SU-DHL-6 (cell line): ENCODE results near the gene EPYC.

Experiments used
- H2AFZ ChIP-seq: fragments of 200-600 bp; sonication (generic); 2 replicates; pipeline ENCODE4 v1.6.1; 2014; ENCODE audit warnings: low read depth, mild to moderate bottlenecking, moderate library complexity, mixed read lengths, antibody characterized with exemption, low read length; ENCODE audit not compliant: severe bottlenecking
- H3F3A ChIP-seq: fragments of 200-600 bp; shearing (Covaris generic); 2 replicates; pipeline ENCODE4 v1.6.0; 2016; ENCODE audit warnings: antibody characterized with exemption, mild to moderate bottlenecking; ENCODE audit not compliant: insufficient read depth
- H3K27ac ChIP-seq: fragments of 200-600 bp; sonication (generic); 2 replicates; pipeline ENCODE4 v1.5.1; 2016; ENCODE audit warnings: low read depth, mild to moderate bottlenecking, low read length, moderate library complexity, mixed read lengths
- H3K27me3 ChIP-seq: fragments of 200-600 bp; sonication (generic), shearing (Covaris generic); 2 replicates; pipeline ENCODE4 v1.6.0; 2014; ENCODE audit warnings: mild to moderate bottlenecking, low read length
- H3K36me3 ChIP-seq: fragments of 200-600 bp; sonication (generic); 2 replicates; pipeline ENCODE4 v1.6.1; 2014; ENCODE audit warnings: mild to moderate bottlenecking, low read length, mixed read lengths
- H3K4me2 ChIP-seq: fragments of 300-600, 200-600 bp; shearing (Covaris generic), sonication (generic); 2 replicates; pipeline ENCODE4 v1.6.0; 2014; ENCODE audit warnings: low read length, low read depth, mild to moderate bottlenecking; ENCODE audit not compliant: poor library complexity, severe bottlenecking
- H3K4me3 ChIP-seq: fragments of 200-600 bp; sonication (generic); 2 replicates; pipeline ENCODE4 v1.5.1; 2014; ENCODE audit warnings: antibody characterized with exemption, low read length, mild to moderate bottlenecking, mixed read lengths; ENCODE audit not compliant: insufficient read depth, poor library complexity, severe bottlenecking
- H3K79me2 ChIP-seq: fragments of 200-600 bp; sonication (generic); 2 replicates; pipeline ENCODE4 v1.6.1; 2014; ENCODE audit warnings: mild to moderate bottlenecking, low read length, moderate library complexity; ENCODE audit not compliant: insufficient read depth
- H3K9ac ChIP-seq: fragments of 200-600 bp; sonication (generic); 2 replicates; pipeline ENCODE4 v1.7.0; 2014; ENCODE audit warnings: mild to moderate bottlenecking, low read length
- H3K9me2 ChIP-seq: fragments of 200-600 bp; sonication (generic); replicated peaks from 2 replicates; pipeline ENCODE4 v1.6.1; 2014; ENCODE audit warnings: low read length; ENCODE audit not compliant: insufficient read depth
- H3K9me3 ChIP-seq: fragments of 200-600 bp; sonication (generic); 2 replicates; pipeline ENCODE4 v1.6.1; 2014; ENCODE audit warnings: low read length, mixed read lengths; ENCODE audit not compliant: insufficient read depth
- H4K20me1 ChIP-seq: fragments of 200-600 bp; sonication (generic); 2 replicates; pipeline ENCODE4 v1.6.1; 2014; ENCODE audit warnings: low read depth, mild to moderate bottlenecking, antibody characterized with exemption, low read length, moderate library complexity, mixed read lengths
- CTCF ChIP-seq: fragments of 200-600 bp; sonication (generic); IDR thresholded peaks from one replicate; pipeline ENCODE4 v1.5.1; 2017; ENCODE audit warnings: antibody characterized with exemption, mild to moderate bottlenecking, low read length, moderate library complexity; ENCODE audit not compliant: insufficient read depth, poor library complexity, severe bottlenecking
- EZH2phosphoT487 ChIP-seq: fragments of 200-600 bp; sonication (generic), shearing (Covaris generic); conservative IDR thresholded peaks from 2 replicates; pipeline ENCODE4 v1.6.1; 2018; ENCODE audit warnings: mild to moderate bottlenecking, antibody characterized with exemption, low read length, moderate library complexity, mixed read lengths

Gene EPYC

GRCh38 chr12:90991952-90992465 lies 12.8 kb downstream of the EPYC start:
- H3K27me3 ChIP-seq: no peaks in the 10 kb centered on the region
- no peaks in the 10 kb centered on the region for H3K36me3 ChIP-seq
- H2AFZ ChIP-seq: no peak overlapping the region
- no peaks in the 10 kb centered on the region for H4K20me1 ChIP-seq
- no peak overlapping the region for H3K4me3 ChIP-seq
- no peaks in the 10 kb centered on the region for H3K79me2 ChIP-seq
- H3F3A ChIP-seq: no peaks in the 10 kb centered on the region
- H3K9me3 ChIP-seq: no peaks in the 10 kb centered on the region
- TF ChIP-seq EZH2phosphoT487 (no peak), CTCF (no peak)
- H3K9ac ChIP-seq: no peak overlapping the region
- H3K27ac ChIP-seq: no peak overlapping the region
- no peak overlapping the region for H3K4me2 ChIP-seq
- H3K9me2 ChIP-seq: no peaks in the 10 kb centered on the region

- no peak for TF ChIP-seq CTCF
- TF ChIP-seq EZH2phosphoT487: no peak
- no peaks in the 10 kb centered on the region for H3K9me2 ChIP-seq
- no peaks in the 10 kb centered on the region for H3F3A ChIP-seq
- H3K4me3 ChIP-seq: no peak overlapping the region
- H3K27me3 ChIP-seq: no peaks in the 10 kb centered on the region
- H3K36me3 ChIP-seq: no peaks in the 10 kb centered on the region
- no peaks in the 10 kb centered on the region for H4K20me1 ChIP-seq
- H3K9ac ChIP-seq: no peak overlapping the region
- H3K27ac ChIP-seq: no peak overlapping the region
- H3K9me3 ChIP-seq: no peaks in the 10 kb centered on the region
- no peaks in the 10 kb centered on the region for H3K79me2 ChIP-seq
- no peak overlapping the region for H2AFZ ChIP-seq
- no peak overlapping the region for H3K4me2 ChIP-seq
These were observed 14.2 kb downstream of the EPYC start for GRCh38 chr12:90990611-90991010.

- no peaks in the 10 kb centered on the region for H3K9me2 ChIP-seq
- no peaks in the 10 kb centered on the region for H3K27me3 ChIP-seq
- H3K9ac ChIP-seq: no peak overlapping the region
- H3K79me2 ChIP-seq: no peaks in the 10 kb centered on the region
- H3K36me3 ChIP-seq: no peaks in the 10 kb centered on the region
- no peak overlapping the region for H3K27ac ChIP-seq
- no peak overlapping the region for H2AFZ ChIP-seq
- TF ChIP-seq EZH2phosphoT487: no peak
- no peak for TF ChIP-seq CTCF
- no peaks in the 10 kb centered on the region for H3K9me3 ChIP-seq
- H3K4me3 ChIP-seq: no peak overlapping the region
- H3K4me2 ChIP-seq: no peak overlapping the region
- no peaks in the 10 kb centered on the region for H4K20me1 ChIP-seq
- H3F3A ChIP-seq: no peaks in the 10 kb centered on the region
These were observed 15.1 kb downstream of the EPYC start for GRCh38 chr12:90989686-90990111.
